ENCODE measurements around the gene ELN.

The ELN gene

GRCh38 chr7:74018246-74018895 is 9.6 kb upstream of the ELN start:
- CTCF ChIA-PET, result interaction anchor here (11.7 kb wide), 1 partner anchor 8 kb away, joined by 147 read pairs; the partner anchor contains the start of gene ELN
- POLR2A ChIA-PET, result no interaction called here
- H3K4me3 ChIP-seq (ENCODE audit: low read depth, low read length), result no peak overlapping the region
- DNase-seq (ENCODE audit: low read depth, low spot score), result no peak
- TF ChIP-seq, protein P1, sequence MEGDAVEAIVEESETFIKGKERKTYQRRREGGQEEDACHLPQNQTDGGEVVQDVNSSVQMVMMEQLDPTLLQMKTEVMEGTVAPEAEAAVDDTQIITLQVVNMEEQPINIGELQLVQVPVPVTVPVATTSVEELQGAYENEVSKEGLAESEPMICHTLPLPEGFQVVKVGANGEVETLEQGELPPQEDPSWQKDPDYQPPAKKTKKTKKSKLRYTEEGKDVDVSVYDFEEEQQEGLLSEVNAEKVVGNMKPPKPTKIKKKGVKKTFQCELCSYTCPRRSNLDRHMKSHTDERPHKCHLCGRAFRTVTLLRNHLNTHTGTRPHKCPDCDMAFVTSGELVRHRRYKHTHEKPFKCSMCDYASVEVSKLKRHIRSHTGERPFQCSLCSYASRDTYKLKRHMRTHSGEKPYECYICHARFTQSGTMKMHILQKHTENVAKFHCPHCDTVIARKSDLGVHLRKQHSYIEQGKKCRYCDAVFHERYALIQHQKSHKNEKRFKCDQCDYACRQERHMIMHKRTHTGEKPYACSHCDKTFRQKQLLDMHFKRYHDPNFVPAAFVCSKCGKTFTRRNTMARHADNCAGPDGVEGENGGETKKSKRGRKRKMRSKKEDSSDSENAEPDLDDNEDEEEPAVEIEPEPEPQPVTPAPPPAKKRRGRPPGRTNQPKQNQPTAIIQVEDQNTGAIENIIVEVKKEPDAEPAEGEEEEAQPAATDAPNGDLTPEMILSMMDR (IDR thresholded peaks at IDR 0.05; ENCODE audit: insufficient read depth, low read length, missing control alignments), result no peak

DNA sequence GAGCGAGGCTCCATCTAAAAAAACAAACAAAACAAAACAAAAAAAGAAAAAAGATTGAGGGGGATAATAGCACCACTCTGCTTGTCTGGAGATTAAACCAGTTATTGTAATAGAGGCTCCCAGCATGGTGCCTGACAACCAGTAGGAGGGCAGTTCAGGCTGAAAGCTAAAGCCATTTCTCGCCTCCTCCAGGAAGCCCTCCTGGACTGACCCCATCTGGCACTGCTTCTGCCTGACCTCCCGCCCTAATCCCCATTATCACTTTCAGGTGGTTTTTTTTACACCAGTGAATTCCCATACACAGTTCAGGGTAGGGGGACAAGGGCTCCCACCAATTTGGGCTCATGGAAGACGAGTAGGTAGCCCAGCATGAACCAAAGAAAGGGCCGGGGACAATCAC is 8.8 kb upstream of the ELN start:
- TF ChIP-seq, protein P1 (IDR thresholded peaks at IDR 0.05; ENCODE audit: insufficient read depth, low read length, missing control alignments), result no peak
- ChIA-PET POLR2A (no interaction called here), CTCF (interaction anchor here (11.7 kb wide), 1 partner anchor 7 kb away, joined by 147 read pairs; the partner anchor contains the start of gene ELN)
- no peak overlapping the region for H3K4me3 ChIP-seq (ENCODE audit: low read depth, low read length)
- DNase-seq (ENCODE audit: low read depth, low spot score), result no peak

GRCh38 chr7:74020390-74020789 is 7.6 kb upstream of the ELN start:
- CTCF ChIA-PET, result interaction anchor here (1.0 to 2.0 kb wide), 3 partner anchors 10 to 138 kb away, joined by 3 to 10 read pairs (median 4); no protein-coding TSS in a partner anchor
- DNase-seq (ENCODE audit: low read depth, low spot score), result no peak
- TF ChIP-seq, protein P1 (IDR thresholded peaks at IDR 0.05; ENCODE audit: insufficient read depth, low read length, missing control alignments), result no peak
- no peak overlapping the region for H3K4me3 ChIP-seq (ENCODE audit: low read depth, low read length)
- POLR2A ChIA-PET, result no interaction called here

GRCh38 chr7:74021546-74022320 is 6.2 kb upstream of the ELN start:
- H3K4me3 ChIP-seq (ENCODE audit: low read depth, low read length), result no peak overlapping the region
- ChIA-PET CTCF (interaction anchor here (0.8 to 2.0 kb wide), 5 partner anchors 9 to 156 kb away, joined by 3 to 10 read pairs (median 4); no protein-coding TSS in a partner anchor), POLR2A (no interaction called here)
- DNase-seq (ENCODE audit: low read depth, low spot score), result no peak
- TF ChIP-seq, protein P1 (IDR thresholded peaks at IDR 0.05; ENCODE audit: insufficient read depth, low read length, missing control alignments), result no peak

DNA sequence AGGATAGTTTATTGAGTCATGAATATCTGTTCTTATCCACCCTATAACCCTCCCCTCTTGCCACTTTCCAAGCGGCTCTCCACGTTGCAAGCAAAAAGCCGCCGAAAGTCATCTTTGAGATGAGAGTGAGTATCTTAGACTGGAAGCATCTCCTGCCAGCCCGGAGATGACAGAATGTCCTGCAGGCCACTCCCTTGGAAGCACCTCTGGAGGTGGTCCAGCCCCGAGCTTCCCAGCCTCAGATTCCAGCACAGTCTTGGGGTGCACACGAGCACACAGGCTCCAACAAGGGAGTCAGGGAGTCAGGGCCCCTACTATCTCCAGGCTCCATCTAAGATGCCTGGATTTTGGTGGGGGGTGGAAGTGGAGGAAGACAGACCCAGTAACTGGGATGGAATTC is 5.5 kb upstream of the ELN start:
- POLR2A ChIA-PET, result no interaction called here
- TF ChIP-seq, protein P1 (IDR thresholded peaks at IDR 0.05; ENCODE audit: insufficient read depth, low read length, missing control alignments), result no peak
- CTCF ChIA-PET, result interaction anchor here (1.2 to 1.7 kb wide), 3 partner anchors 11 to 156 kb away, joined by 3 to 4 read pairs (median 4); no protein-coding TSS in a partner anchor
- DNase-seq (ENCODE audit: low read depth, low spot score), result no peak
- no peak overlapping the region for H3K4me3 ChIP-seq (ENCODE audit: low read depth, low read length)

DNA sequence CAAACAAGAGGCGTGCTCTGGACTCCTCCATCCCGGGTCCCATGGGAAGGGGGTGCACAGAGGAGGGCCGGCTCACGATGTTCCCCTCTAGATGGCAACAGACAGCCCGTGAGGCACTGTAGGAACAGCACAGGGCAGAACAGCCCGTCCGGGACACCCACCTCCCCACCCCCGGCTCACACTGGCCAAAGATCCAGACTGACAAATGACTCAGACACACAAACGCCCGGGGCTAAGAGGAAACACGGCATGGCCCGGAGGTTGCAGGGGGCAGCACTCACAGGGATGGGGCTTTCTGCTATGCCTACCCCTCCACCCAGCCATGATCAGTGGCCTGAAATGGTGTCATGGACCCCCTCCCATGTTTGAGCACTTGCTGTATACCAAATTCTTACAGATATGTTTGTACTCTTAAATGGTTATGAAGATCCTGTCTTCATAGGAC is 4.9 kb upstream of the ELN start:
- no peak overlapping the region for H3K4me3 ChIP-seq (ENCODE audit: low read depth, low read length)
- DNase-seq (ENCODE audit: low read depth, low spot score), result no peak
- TF ChIP-seq, protein P1 (IDR thresholded peaks at IDR 0.05; ENCODE audit: insufficient read depth, low read length, missing control alignments), result no peak
- ChIA-PET POLR2A (no interaction called here), CTCF (interaction anchor here (1.2 to 7.3 kb wide), 3 partner anchors 11 to 14 kb away, joined by 3 to 108 read pairs (median 4); no protein-coding TSS in a partner anchor)

Measured in AG04449 (cell line).